Progenitor cell of endocrine pancreas (in vitro differentiated cells): ENCODE measurements around the gene P4HTM. TPM values are rescaled to one million over a fixed set of nuclear protein-coding genes. Genes with fewer than 3 reads are reported as not detected.
"Not testable (repeated sequence)": the region's sequence is repeated elsewhere in the genome, so short reads cannot be mapped to it uniquely, and the experiment has no call there.

ENCODE experiments used
- DNase-seq: peaks from one replicate; pipeline ENCODE4 v3.0.0; 2021; ENCODE audit warnings: low spot score; ENCODE audit not compliant: unreplicated experiment
- H3K27ac Mint-ChIP-seq: 2 replicates; pipeline ENCODE4 v1.8.0; 2021; ENCODE audit warnings: mild to moderate bottlenecking, moderate library complexity, mixed read lengths
- H3K27me3 Mint-ChIP-seq: 2 replicates; pipeline ENCODE4 v1.8.0; 2021; ENCODE audit warnings: mixed read lengths
- H3K36me3 Mint-ChIP-seq: 2 replicates; pipeline ENCODE4 v1.8.0; 2022; ENCODE audit warnings: mixed read lengths; ENCODE audit not compliant: insufficient read depth
- H3K4me1 Mint-ChIP-seq: 2 replicates; pipeline ENCODE4 v1.8.0; 2021; ENCODE audit warnings: low read depth, mixed read lengths
- H3K4me3 Mint-ChIP-seq: 2 replicates; pipeline ENCODE4 v1.8.0; 2021; ENCODE audit warnings: low read depth, mild to moderate bottlenecking, moderate library complexity, mixed read lengths
- H3K9me3 Mint-ChIP-seq: 2 replicates; pipeline ENCODE4 v1.8.0; 2021; ENCODE audit warnings: low read depth, mixed read lengths
- total RNA-seq: library from RNA; stranded (reverse); gene quantifications from 2 replicates; pipeline ENCODE4 v1.2.1, GENCODE V29; 2021
- TF ChIP-seq, protein P1 (sequence below): fragments of 200-600 bp; sonication (generic); IDR thresholded peaks from one replicate; pipeline ENCODE4 v1.5.0; 2021; ENCODE audit warnings: antibody characterized with exemption, mild to moderate bottlenecking; ENCODE audit not compliant: unreplicated experiment

Gene P4HTM
- total RNA-seq, 1 donor from 2014 or later: 45.3 TPM

DNA sequence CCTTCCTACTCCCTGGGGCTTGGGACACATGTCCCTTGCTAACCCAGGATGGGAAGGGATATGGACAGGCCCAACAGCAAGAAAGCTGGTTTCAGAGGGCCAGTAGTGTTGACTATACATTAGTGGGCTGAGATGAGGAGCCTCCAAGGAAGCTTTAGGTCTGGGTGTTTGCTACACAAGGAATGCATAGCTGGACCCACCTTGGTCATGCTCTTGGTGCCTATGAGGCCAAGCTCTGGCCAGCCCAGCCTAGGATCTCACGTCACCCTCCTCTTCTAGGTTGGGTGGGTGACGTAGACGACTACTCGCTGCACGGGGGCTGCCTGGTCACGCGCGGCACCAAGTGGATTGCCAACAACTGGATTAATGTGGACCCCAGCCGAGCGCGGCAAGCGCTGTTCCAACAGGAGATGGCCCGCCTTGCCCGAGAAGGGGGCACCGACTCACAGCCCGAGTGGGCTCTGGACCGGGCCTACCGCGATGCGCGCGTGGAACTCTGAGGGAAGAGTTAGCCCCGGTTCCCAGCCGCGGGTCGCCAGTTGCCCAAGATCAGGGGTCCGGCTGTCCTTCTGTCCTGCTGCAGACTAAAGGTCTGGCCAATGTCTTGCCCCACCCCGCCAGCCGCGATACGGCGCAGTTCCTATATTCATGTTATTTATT, 16.5 kb downstream of the P4HTM start:
- peaks cover 13% of the 10 kb centered on the region for H3K27me3 Mint-ChIP-seq
- peak overlapping the region; percentile 100 for H3K4me3 Mint-ChIP-seq
- TF ChIP-seq, protein P1, sequence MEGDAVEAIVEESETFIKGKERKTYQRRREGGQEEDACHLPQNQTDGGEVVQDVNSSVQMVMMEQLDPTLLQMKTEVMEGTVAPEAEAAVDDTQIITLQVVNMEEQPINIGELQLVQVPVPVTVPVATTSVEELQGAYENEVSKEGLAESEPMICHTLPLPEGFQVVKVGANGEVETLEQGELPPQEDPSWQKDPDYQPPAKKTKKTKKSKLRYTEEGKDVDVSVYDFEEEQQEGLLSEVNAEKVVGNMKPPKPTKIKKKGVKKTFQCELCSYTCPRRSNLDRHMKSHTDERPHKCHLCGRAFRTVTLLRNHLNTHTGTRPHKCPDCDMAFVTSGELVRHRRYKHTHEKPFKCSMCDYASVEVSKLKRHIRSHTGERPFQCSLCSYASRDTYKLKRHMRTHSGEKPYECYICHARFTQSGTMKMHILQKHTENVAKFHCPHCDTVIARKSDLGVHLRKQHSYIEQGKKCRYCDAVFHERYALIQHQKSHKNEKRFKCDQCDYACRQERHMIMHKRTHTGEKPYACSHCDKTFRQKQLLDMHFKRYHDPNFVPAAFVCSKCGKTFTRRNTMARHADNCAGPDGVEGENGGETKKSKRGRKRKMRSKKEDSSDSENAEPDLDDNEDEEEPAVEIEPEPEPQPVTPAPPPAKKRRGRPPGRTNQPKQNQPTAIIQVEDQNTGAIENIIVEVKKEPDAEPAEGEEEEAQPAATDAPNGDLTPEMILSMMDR: no peak
- H3K27ac Mint-ChIP-seq: peak overlapping the region; percentile 100
- no peaks in the 10 kb centered on the region for H3K9me3 Mint-ChIP-seq
- peaks cover 20% of the 10 kb centered on the region for H3K36me3 Mint-ChIP-seq
- peaks cover 23% of the 10 kb centered on the region for H3K4me1 Mint-ChIP-seq
- DNase-seq: no peak

DNA sequence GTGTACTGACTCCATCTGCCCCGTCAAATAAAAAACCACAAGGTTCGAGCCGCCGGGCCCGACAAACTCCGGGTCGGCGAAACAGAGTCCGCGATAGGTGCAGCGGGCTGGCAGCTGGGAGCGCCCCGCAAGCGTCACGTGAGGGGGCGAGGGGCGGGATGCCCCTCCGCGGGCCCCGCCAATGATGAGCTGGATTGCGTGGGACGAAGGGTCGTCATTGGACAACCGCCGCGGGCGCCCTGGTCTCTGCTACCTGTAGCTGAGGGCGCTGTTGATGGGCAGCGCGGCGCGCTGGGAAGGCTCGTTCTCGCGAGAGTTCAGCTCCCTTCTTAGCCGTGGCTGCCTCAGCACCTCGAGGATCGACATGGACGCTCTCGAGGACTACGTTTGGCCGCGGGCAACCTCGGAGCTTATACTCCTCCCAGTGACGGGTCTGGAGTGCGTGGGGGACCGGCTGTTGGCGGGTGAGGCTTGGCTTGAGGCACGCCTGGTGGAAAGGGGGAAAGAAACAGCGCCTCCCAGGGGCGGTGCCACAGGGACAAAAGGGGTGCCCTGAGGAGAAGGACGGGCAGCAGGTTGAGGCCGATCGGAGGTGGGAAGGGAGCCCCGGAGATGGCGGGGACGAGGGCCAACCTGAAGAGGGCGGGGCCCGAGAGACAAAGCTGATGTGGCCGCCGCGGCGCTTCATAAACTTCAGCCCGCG, 17.2 kb downstream of the P4HTM start, which contains the start of gene WDR6:
Gene WDR6 (plus strand): TSS at position 324 of the 703 bp plus-strand sequence. CDS start 41 bp downstream, at position 365.
- Mint-ChIP-seq H3K27me3 (peaks cover 8% of the 10 kb centered on the region), H3K4me1 (peaks cover 23% of the 10 kb centered on the region), H3K27ac (peak within 1 kb of the TSS; percentile 100), H3K4me3 (peak within 1 kb of the TSS; percentile 100), H3K9me3 (no peaks in the 10 kb centered on the region), H3K36me3 (peaks cover 23% of the 10 kb centered on the region)
- TF ChIP-seq, protein P1: peak; percentile 26
- DNase-seq: peak; percentile 92

DNA sequence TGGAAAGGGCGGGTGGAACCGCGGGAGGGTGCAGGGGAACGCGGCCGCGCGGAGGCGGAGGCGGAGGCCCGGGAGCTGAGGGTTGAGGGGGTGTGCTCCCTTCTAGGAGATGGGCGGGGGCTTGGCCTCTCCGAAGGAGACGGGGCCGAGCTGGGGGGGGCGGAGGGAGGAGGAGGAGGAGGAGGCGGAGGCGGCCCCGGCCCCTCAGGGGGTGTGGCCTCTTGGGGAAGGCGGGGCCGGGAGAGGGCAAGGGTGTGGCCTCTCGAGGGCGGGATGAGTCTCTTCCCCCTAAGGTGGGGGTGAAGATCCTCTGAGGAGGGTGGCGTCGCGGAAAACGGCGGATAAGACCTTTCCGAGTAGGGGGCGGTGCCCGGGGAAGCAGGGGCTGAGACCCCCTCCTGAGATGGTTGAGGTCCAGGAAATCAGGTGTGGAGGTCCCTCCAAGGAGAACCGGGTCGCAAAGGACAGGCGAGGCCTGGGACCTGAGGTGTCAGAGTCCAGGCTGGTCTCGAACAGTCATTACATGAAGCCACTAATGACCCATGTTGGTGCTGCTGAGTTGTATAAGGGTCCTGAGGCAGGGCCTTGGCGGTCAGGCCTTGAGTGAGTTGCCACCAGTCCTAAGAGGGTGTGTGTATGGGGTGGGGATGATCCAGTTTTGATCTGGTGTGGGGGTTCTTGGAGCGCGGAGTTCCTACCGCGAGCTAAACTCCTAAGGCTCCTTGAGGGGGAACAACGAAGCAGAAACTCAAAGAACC, 17.9 kb downstream of the P4HTM start:
- H3K9me3 Mint-ChIP-seq: no peaks in the 10 kb centered on the region
- H3K27me3 Mint-ChIP-seq: peaks cover 4% of the 10 kb centered on the region
- peaks cover 23% of the 10 kb centered on the region for H3K4me1 Mint-ChIP-seq
- H3K4me3 Mint-ChIP-seq: peak overlapping the region; percentile 100
- TF ChIP-seq, protein P1: no peak
- DNase-seq: peak; percentile 58
- peak overlapping the region; percentile 100 for H3K27ac Mint-ChIP-seq
- H3K36me3 Mint-ChIP-seq: peaks cover 22% of the 10 kb centered on the region

DNA sequence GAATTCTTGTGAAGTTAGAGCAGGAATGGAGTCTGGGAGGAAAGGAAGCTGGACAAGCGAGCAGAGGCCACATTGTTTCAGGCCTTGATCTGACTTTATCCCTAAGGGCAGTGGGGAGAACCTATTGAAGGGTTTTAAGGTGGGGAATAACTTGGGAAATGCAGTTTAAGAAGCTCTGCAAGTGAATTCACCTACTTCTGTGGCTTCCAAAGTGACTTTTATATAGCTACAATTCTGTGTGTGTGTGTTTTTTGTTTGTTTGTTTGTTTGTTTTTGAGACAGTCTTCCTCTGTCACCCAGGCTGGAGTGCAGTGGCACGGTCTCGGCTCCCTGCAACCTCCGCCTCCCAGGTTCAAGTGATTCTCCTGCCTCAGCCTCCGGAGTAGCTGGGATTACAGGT, 18.6 kb downstream of the P4HTM start:
- peaks cover 22% of the 10 kb centered on the region for H3K36me3 Mint-ChIP-seq
- peak overlapping the region; percentile 100 for H3K4me3 Mint-ChIP-seq
- not testable (repeated sequence) for DNase-seq, H3K27me3 Mint-ChIP-seq, H3K9me3 Mint-ChIP-seq
- H3K27ac Mint-ChIP-seq: peak overlapping the region; percentile 75
- peaks cover 23% of the 10 kb centered on the region for H3K4me1 Mint-ChIP-seq

DNA sequence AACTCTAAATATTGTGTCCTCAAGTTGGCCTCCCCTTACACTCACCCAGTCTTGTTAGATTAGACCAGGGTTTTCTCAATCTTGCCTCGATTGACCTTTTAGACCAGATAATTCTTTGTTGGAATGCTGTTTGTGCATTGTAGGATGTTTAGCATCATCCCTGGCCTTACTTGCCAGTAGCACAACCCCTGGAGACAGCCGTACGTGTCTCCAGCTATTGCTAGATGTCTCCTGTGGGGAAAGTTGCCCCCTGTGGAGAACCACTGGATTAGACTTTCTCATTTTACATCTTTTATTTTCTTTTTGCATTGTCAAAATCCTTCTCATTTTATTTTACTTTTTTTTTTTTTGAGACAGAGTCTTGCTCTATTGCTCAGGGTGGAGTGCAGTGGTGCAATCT, 19.4 kb downstream of the P4HTM start:
- peaks cover 18% of the 10 kb centered on the region for H3K4me1 Mint-ChIP-seq
- no peaks in the 10 kb centered on the region for H3K9me3 Mint-ChIP-seq
- H3K27me3 Mint-ChIP-seq: peaks cover 4% of the 10 kb centered on the region
- TF ChIP-seq, protein P1: no peak
- H3K36me3 Mint-ChIP-seq: peaks cover 23% of the 10 kb centered on the region
- H3K4me3 Mint-ChIP-seq: peak overlapping the region; percentile 51
- DNase-seq: no peak
- no peak overlapping the region for H3K27ac Mint-ChIP-seq
